Spleen (tissue), 11 donors: ENCODE data around the gene KDF1. TPM values are rescaled to one million over a fixed set of nuclear protein-coding genes. Genes with fewer than 3 reads are reported as not detected.

Experiments used
- DNase-seq: peaks from one replicate; pipeline ENCODE4 v3.0.0-alpha.2; 2020
- H3K27ac ChIP-seq, 8 donors: fragments of 200-600 bp; sonication (generic) in 7 of 8; 1 replicate in 4 of 8; 2 replicates in 4 of 8; pipeline versions ENCODE4 v1.5.0 to v1.8.0; 2016 to 2021; ENCODE audit warnings: inconsistent platforms in 4 of 8, mild to moderate bottlenecking in 4 of 8, moderate library complexity in 1 of 8
- H3K27me3 ChIP-seq, 7 donors: fragments of 200-600 bp; sonication (generic) in 6 of 7; replicated peaks in 1 of 7; 1 replicate in 4 of 7; 2 replicates in 3 of 7; pipeline versions ENCODE4 v1.5.0 to v1.8.0; 2016 to 2021; ENCODE audit warnings: inconsistent platforms in 3 of 7, mild to moderate bottlenecking in 1 of 7
- H3K36me3 ChIP-seq, 6 donors: fragments of 200-600 bp; sonication (generic) in 5 of 6; 1 replicate in 4 of 6; 2 replicates in 2 of 6; pipeline versions ENCODE4 v1.5.0 to v1.8.0; 2016 to 2021; ENCODE audit warnings: inconsistent platforms in 2 of 6
- H3K4me1 ChIP-seq, 6 donors: fragments of 200-600 bp; sonication (generic) in 5 of 6; 1 replicate in 3 of 6; 2 replicates in 3 of 6; pipeline versions ENCODE4 v1.5.0 to v1.8.0; 2016 to 2021; ENCODE audit warnings: inconsistent platforms in 3 of 6
- H3K4me3 ChIP-seq, 8 donors: fragments of 200-600 bp; sonication (generic) in 7 of 8; 1 replicate in 4 of 8; 2 replicates in 4 of 8; pipeline versions ENCODE4 v1.5.0 to v1.8.0; 2016 to 2021; ENCODE audit warnings: inconsistent platforms in 4 of 8, mild to moderate bottlenecking in 4 of 8, moderate library complexity in 2 of 8
- H3K9me3 ChIP-seq, 8 donors: fragments of 200-600 bp; sonication (generic) in 7 of 8; 1 replicate in 4 of 8; 2 replicates in 4 of 8; pipeline versions ENCODE4 v1.5.0 to v1.8.0; 2016 to 2021; ENCODE audit warnings: inconsistent platforms in 4 of 8
- CTCF ChIP-seq, 11 experiments: fragments of 200-600 bp in 7 of 11; fragments of 450-650 bp in 4 of 11; sonication (generic) in 4 of 11; IDR thresholded peaks in 8 of 11; conservative IDR thresholded peaks in 3 of 11; 1 replicate in 7 of 11; 2 replicates in 4 of 11; pipeline versions ENCODE4 v1.4.0 to v1.8.0; 2016 to 2021; ENCODE audit warnings: antibody characterized with exemption in 11 of 11, inconsistent platforms in 4 of 11, mild to moderate bottlenecking in 1 of 11
- POLR2A ChIP-seq, 3 donors: fragments of 450-650 bp; IDR thresholded peaks; one replicate each; pipeline ENCODE4 v1.5.1; 2017; ENCODE audit warnings: antibody characterized with exemption in 3 of 3, mild to moderate bottlenecking in 1 of 3
- POLR2AphosphoS5 ChIP-seq, 3 donors: sonication (generic); formaldehyde crosslinking; IDR thresholded peaks; one replicate each; pipeline ENCODE4 v1.5.1; 2017; ENCODE audit warnings: antibody characterized with exemption in 3 of 3
- WGBS, 5 donors: extraction: QIAGEN DNeasy Blood & Tissue Kit in 3 of 5; methylation state at CpG; one replicate each; pipeline versions ENCODE4 v1.1.5 to v1.1.7; 2013 to 2018; 5-methylcytosine and 5-hydroxymethylcytosine counted together
- intact Hi-C: fragments of 100-400 bp; cut with DNase I; formaldehyde crosslinking; loops from one replicate; pipeline ENCODE4 v1.15.0; 2023; ENCODE audit warnings: low total_unique reads
- polyA plus RNA-seq, 3 donors: library from polyadenylated mRNA; stranded (reverse); fragments of 200-250 nt; gene quantifications; one replicate each; pipeline ENCODE4 v1.2.1, GENCODE V29; 2013
- total RNA-seq, 7 donors: library from RNA; depleted of rRNA in 3 of 7; stranded (reverse); fragments of >200 nt in 3 of 7; fragmentation: NEBNext Ultra II Directional in 4 of 7; extraction: Animal tissue kit (Norgen Biotek cat#: 25700) in 4 of 7; gene quantifications; one replicate each; pipeline versions ENCODE4 v1.1.0 to v1.2.1, GENCODE V29; 2016 to 2021
- donor health status: healthy with polysubstance abuse.
- donor health status: DM: no; HTN: no; CAD: no; lungs with moderate emphysema.
- donor health status: DM: no; HTN: no; CAD: no.
- donor health status: Bipolar disorder and iron deficiency.
- donor health status: healthy.
- donor health status: DM: no; HTN: no; CAD: no.
- donor health status: DM: yes; HTN: yes; CAD: no.

The KDF1 gene
- total and polyA plus RNA-seq, 10 donors: 0.44 to 2.1 (median 0.98) TPM

GRCh38 chr1:27000090-27000816, 40.0 kb upstream of the KDF1 start:
- no peak for TF ChIP-seq POLR2A (IDR thresholded peaks at IDR 0.05)
- no peak for TF ChIP-seq POLR2AphosphoS5 (IDR thresholded peaks at IDR 0.05)
- TF ChIP-seq CTCF (IDR thresholded peaks at IDR 0.05 in 8 of 11, conservative IDR thresholded peaks at IDR 0.05 in 3 of 11): no peak
- H3K4me3 ChIP-seq: no peak overlapping the region
- H3K27ac ChIP-seq: peak overlapping the region in 7 of 8 donors; percentile 40 to 88 (median 79)
- WGBS, 5 donors: 71 to 83% (median 79%) methylated on average over 9 of the region's 9 CpGs
- no peak for DNase-seq
- no peaks in the 10 kb centered on the region for H3K36me3 ChIP-seq
- peaks cover 7 to 80% (median 45%) of the 10 kb centered on the region in 6 donors for H3K4me1 ChIP-seq
- H3K27me3 ChIP-seq: peaks cover 0 to 21% (median 5%) of the 10 kb centered on the region in 7 donors
- intact Hi-C loops: no loop called here
- H3K9me3 ChIP-seq: no peaks in the 10 kb centered on the region

- DNase-seq: no peak
- H3K27me3 ChIP-seq: peaks cover 0 to 29% (median 12%) of the 10 kb centered on the region in 7 donors
- no peaks in the 10 kb centered on the region for H3K36me3 ChIP-seq
- H3K9me3 ChIP-seq: no peaks in the 10 kb centered on the region
- WGBS, 5 donors: 72 to 82% (median 78%) methylated on average over 7 of the region's 7 CpGs
- peak in 1 of 3 donors; percentile 42 for TF ChIP-seq POLR2AphosphoS5 (IDR thresholded peaks at IDR 0.05)
- TF ChIP-seq CTCF (IDR thresholded peaks at IDR 0.05 in 8 of 11, conservative IDR thresholded peaks at IDR 0.05 in 3 of 11): no peak
- intact Hi-C loops: no loop called here
- peaks cover 10 to 87% (median 53%) of the 10 kb centered on the region in 6 donors for H3K4me1 ChIP-seq
- H3K4me3 ChIP-seq: no peak overlapping the region
- peak overlapping the region in 7 of 8 donors; percentile 16 to 88 (median 65) for H3K27ac ChIP-seq
Observed at GRCh38 chr1:26999440-26999987, 39.2 kb upstream of the KDF1 start.

GRCh38 chr1:26998429-26999300, 38.4 kb upstream of the KDF1 start:
- peak overlapping the region in 7 of 8 donors; percentile 40 to 88 (median 65) for H3K27ac ChIP-seq
- WGBS, 5 donors: 83 to 91% (median 87%) methylated on average over 10 to 11 of the region's 11 CpGs
- peaks cover 11 to 88% (median 56%) of the 10 kb centered on the region in 6 donors for H3K4me1 ChIP-seq
- H3K36me3 ChIP-seq: no peaks in the 10 kb centered on the region
- peaks cover 0 to 37% (median 15%) of the 10 kb centered on the region in 7 donors for H3K27me3 ChIP-seq
- intact Hi-C loops: no loop called here
- no peak overlapping the region for H3K4me3 ChIP-seq
- TF ChIP-seq CTCF (IDR thresholded peaks at IDR 0.05 in 8 of 11, conservative IDR thresholded peaks at IDR 0.05 in 3 of 11): no peak
- TF ChIP-seq POLR2A (IDR thresholded peaks at IDR 0.05): no peak
- no peak for TF ChIP-seq POLR2AphosphoS5 (IDR thresholded peaks at IDR 0.05)
- DNase-seq: no peak
- no peaks in the 10 kb centered on the region for H3K9me3 ChIP-seq
